Smooth muscle cell (in vitro differentiated cells): Measurements from ENCODE around the gene CYLD. TPM values are rescaled to one million over a fixed set of nuclear protein-coding genes. Genes with fewer than 3 reads are reported as not detected.

Source experiments
- DNase-seq: peaks from one replicate; lab custom pipeline; 2025; ENCODE audit not compliant: unreplicated experiment; lab: John Stamatoyannopoulos, UW
- H2AFZ ChIP-seq: fragments of 200-600 bp; sonication (generic); 2 replicates; pipeline ENCODE4 v1.6.0; 2016; ENCODE audit warnings: antibody characterized with exemption, low read depth, mild to moderate bottlenecking
- H3F3A ChIP-seq: fragments of 200-600 bp; sonication (generic); 2 replicates; pipeline ENCODE4 v1.6.0; 2017; ENCODE audit warnings: antibody characterized with exemption, low read depth
- H3K27ac ChIP-seq: fragments of 200-600 bp; sonication (generic); 2 replicates; pipeline ENCODE4 v1.5.1; 2016; ENCODE audit warnings: low read depth, mild to moderate bottlenecking
- H3K27me3 ChIP-seq: fragments of 200-600 bp; sonication (generic); 2 replicates; pipeline ENCODE4 v1.6.1; 2016; ENCODE audit warnings: low read depth, mild to moderate bottlenecking
- H3K36me3 ChIP-seq: fragments of 200-600 bp; sonication (generic); 2 replicates; pipeline ENCODE4 v1.5.1; 2016; ENCODE audit warnings: low read depth
- H3K4me1 ChIP-seq: fragments of 200-600 bp; sonication (generic); 2 replicates; pipeline ENCODE4 v1.5.1; 2016; ENCODE audit warnings: low read depth
- H3K4me2 ChIP-seq: fragments of 200-600 bp; sonication (generic); 2 replicates; pipeline ENCODE4 v1.6.0; 2016; ENCODE audit warnings: mild to moderate bottlenecking
- H3K4me3 ChIP-seq: fragments of 200-600 bp; sonication (generic); 2 replicates; pipeline ENCODE4 v1.5.1; 2016; ENCODE audit warnings: mild to moderate bottlenecking
- H3K79me2 ChIP-seq: fragments of 200-600 bp; sonication (generic); 2 replicates; pipeline ENCODE4 v1.6.0; 2016; ENCODE audit warnings: low read depth, mild to moderate bottlenecking
- H3K9ac ChIP-seq: fragments of 200-600 bp; sonication (generic); 2 replicates; pipeline ENCODE4 v1.6.0; 2016; ENCODE audit warnings: low read depth
- H3K9me3 ChIP-seq: fragments of 200-600 bp; sonication (generic); replicated peaks from 2 replicates; pipeline ENCODE4 v1.5.1; 2016; ENCODE audit warnings: low read depth
- H4K20me1 ChIP-seq: fragments of 200-600 bp; sonication (generic); 2 replicates; pipeline ENCODE4 v1.6.0; 2016; ENCODE audit warnings: low read depth
- WGBS: methylation state at CpG from one replicate; pipeline ENCODE4 v1.1.7; 2016; ENCODE audit warnings: low lambda C conversion rate; 5-methylcytosine and 5-hydroxymethylcytosine counted together
- polyA plus RNA-seq: library from polyadenylated mRNA; unstranded; fragments of >200 nt; fragmentation: Nextera tagmentation; extraction: Ambion mirVana; gene quantifications from 2 replicates; pipeline ENCODE4 v1.2.1, GENCODE V29; 2016
- total RNA-seq: library from RNA; depleted of rRNA; stranded (reverse); fragments of >200 nt; gene quantifications from 2 replicates; pipeline ENCODE4 v1.2.3, GENCODE V29; 2014
- TF ChIP-seq, protein P1 (sequence below): fragments of 200-600 bp; sonication (generic); IDR thresholded peaks from 2 replicates; pipeline ENCODE4 v1.5.1; 2017; ENCODE audit warnings: borderline replicate concordance, mild to moderate bottlenecking, antibody characterized with exemption; ENCODE audit not compliant: insufficient read depth, poor library complexity, severe bottlenecking

Gene CYLD
- total and polyA plus RNA-seq, 2 experiments from 2014 or later, result 11.3 to 13.8 TPM

GRCh38 chr16:50731989-50732832 lies 9.7 kb upstream of the CYLD start:
- H3K4me1 ChIP-seq, result no peaks in the 10 kb centered on the region
- no peak overlapping the region for H3K4me2 ChIP-seq
- H3K9me3 ChIP-seq, result no peaks in the 10 kb centered on the region
- no peak overlapping the region for H3K9ac ChIP-seq
- no peaks in the 10 kb centered on the region for H3F3A ChIP-seq
- no peak overlapping the region for H2AFZ ChIP-seq
- 79% methylated on average over 10 of the region's 10 CpGs for WGBS
- no peaks in the 10 kb centered on the region for H3K36me3 ChIP-seq
- TF ChIP-seq, protein P1, sequence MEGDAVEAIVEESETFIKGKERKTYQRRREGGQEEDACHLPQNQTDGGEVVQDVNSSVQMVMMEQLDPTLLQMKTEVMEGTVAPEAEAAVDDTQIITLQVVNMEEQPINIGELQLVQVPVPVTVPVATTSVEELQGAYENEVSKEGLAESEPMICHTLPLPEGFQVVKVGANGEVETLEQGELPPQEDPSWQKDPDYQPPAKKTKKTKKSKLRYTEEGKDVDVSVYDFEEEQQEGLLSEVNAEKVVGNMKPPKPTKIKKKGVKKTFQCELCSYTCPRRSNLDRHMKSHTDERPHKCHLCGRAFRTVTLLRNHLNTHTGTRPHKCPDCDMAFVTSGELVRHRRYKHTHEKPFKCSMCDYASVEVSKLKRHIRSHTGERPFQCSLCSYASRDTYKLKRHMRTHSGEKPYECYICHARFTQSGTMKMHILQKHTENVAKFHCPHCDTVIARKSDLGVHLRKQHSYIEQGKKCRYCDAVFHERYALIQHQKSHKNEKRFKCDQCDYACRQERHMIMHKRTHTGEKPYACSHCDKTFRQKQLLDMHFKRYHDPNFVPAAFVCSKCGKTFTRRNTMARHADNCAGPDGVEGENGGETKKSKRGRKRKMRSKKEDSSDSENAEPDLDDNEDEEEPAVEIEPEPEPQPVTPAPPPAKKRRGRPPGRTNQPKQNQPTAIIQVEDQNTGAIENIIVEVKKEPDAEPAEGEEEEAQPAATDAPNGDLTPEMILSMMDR, result no peak
- H4K20me1 ChIP-seq, result no peaks in the 10 kb centered on the region
- DNase-seq, result no peak
- no peaks in the 10 kb centered on the region for H3K79me2 ChIP-seq
- H3K4me3 ChIP-seq, result no peak overlapping the region
- H3K27ac ChIP-seq, result no peak overlapping the region
- no peaks in the 10 kb centered on the region for H3K27me3 ChIP-seq

DNA sequence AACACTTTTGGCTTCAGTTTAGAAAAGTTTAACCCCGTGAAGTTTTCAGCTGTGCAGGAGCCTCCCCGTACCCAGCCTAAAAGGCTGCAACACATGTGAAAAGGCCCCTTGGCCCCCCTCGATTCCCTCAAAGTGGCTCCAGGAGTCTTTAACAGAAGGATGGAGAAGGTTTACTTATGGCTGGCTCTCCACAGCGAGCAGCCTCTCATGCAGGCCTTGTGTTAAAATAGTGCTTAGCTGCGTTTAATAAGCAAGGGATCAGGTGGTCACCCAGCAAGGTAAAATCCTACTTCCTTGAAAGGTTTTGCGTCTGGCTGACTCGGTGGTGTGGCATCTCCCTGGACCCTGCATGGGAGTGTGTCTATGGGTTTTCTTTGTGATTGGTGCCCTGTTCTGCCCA lies 8.4 kb upstream of the CYLD start:
- Histone ChIP-seq H2AFZ (no peak overlapping the region), H3K79me2 (no peaks in the 10 kb centered on the region), H3F3A (no peaks in the 10 kb centered on the region), H3K36me3 (no peaks in the 10 kb centered on the region), H3K4me1 (no peaks in the 10 kb centered on the region), H3K27ac (no peak overlapping the region), H3K9ac (no peak overlapping the region), H3K9me3 (no peaks in the 10 kb centered on the region), H4K20me1 (no peaks in the 10 kb centered on the region), H3K27me3 (no peaks in the 10 kb centered on the region), H3K4me2 (no peak overlapping the region), H3K4me3 (no peak overlapping the region)
- no peak for DNase-seq
- TF ChIP-seq, protein P1, result no peak
- WGBS, result 92% methylated on average over 7 of the region's 7 CpGs

GRCh38 chr16:50735629-50736122 lies 6.2 kb upstream of the CYLD start:
- TF ChIP-seq, protein P1, result no peak
- no peak overlapping the region for H3K4me2 ChIP-seq
- H3K27me3 ChIP-seq, result no peaks in the 10 kb centered on the region
- H4K20me1 ChIP-seq, result no peaks in the 10 kb centered on the region
- no peak for DNase-seq
- H3K79me2 ChIP-seq, result no peaks in the 10 kb centered on the region
- no peak overlapping the region for H3K4me3 ChIP-seq
- H3F3A ChIP-seq, result no peaks in the 10 kb centered on the region
- H3K9ac ChIP-seq, result no peak overlapping the region
- H3K9me3 ChIP-seq, result no peaks in the 10 kb centered on the region
- 81% methylated on average over 7 of the region's 7 CpGs for WGBS
- H2AFZ ChIP-seq, result no peak overlapping the region
- no peak overlapping the region for H3K27ac ChIP-seq
- no peaks in the 10 kb centered on the region for H3K36me3 ChIP-seq
- H3K4me1 ChIP-seq, result no peaks in the 10 kb centered on the region
